ENCODE data around the gene FRG1.
"Not testable (repeated sequence)": the region's sequence is repeated elsewhere in the genome, so short reads cannot be mapped to it uniquely, and the experiment has no call there.

DNA sequence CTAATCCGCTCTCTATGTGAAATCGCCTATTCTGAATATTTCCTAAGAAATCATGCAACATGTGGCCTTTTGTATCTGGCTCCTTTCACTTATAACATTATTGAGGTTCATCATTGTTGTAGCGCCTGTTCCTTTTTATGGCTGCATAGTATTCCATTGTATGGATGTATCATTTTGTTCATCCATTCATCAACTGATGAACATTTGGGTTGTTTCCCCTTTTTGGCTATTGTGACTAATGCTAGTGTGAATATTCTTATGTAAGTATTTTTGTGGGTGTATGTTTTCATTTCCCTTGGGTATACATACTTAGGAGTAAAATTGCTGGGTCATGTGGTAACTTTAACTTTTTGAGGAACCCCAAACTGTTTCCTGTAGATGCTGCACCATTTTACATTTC, 1.7 kb downstream of the FRG1 start:
- TF ChIP-seq CTCF (conservative IDR thresholded peaks at IDR 0.05; ENCODE audit: low read depth in 2 of 2); POLR2AphosphoS5 (IDR thresholded peaks at IDR 0.05; ENCODE audit: low read depth); EZH2 (IDR thresholded peaks at IDR 0.05; ENCODE audit: low read depth, unreplicated experiment); EZH2phosphoT487 (IDR thresholded peaks at IDR 0.05; ENCODE audit: unreplicated experiment); ZNF331 (CRISPR knock-in tag; IDR thresholded peaks at IDR 0.05; ENCODE audit: low read depth); ZNF114 (CRISPR knock-in tag; IDR thresholded peaks at IDR 0.05); REST (IDR thresholded peaks at IDR 0.05; ENCODE audit: unreplicated experiment); NANOG (IDR thresholded peaks at IDR 0.05; ENCODE audit: borderline replicate concordance); JUNB (IDR thresholded peaks at IDR 0.05; ENCODE audit: unreplicated experiment); STAT1 (IDR thresholded peaks at IDR 0.05; ENCODE audit: unreplicated experiment); CREB1 (CRISPR knock-in tag; IDR thresholded peaks at IDR 0.05; ENCODE audit: low read depth): not testable (repeated sequence)

All from GM23338 (cell line).